ENCODE measurements around the gene CABP2. TPM values are rescaled to one million over a fixed set of nuclear protein-coding genes. Genes with fewer than 3 reads are reported as not detected.

Gene CABP2
- total and polyA plus RNA-seq, 12 donors, result not detected

DNA sequence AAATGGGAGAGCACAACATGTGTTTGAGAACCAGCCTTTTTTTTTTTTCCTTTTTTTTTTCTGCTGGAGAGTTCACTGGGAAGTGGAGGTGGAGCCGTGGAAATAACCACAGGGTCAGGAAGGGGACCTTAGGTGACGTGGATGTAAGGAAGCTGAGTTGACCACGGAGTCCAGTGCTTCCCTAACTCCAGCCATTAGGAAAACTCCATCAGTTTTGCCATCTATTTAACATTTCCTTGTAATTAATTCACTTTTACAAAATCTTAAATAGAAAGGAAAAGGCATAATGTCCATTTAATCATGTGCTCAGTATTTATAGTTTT is 13.3 kb downstream of the CABP2 start:
- intact Hi-C loops (cut with DNase I), result no loop called here
- TF ChIP-seq, protein P1, sequence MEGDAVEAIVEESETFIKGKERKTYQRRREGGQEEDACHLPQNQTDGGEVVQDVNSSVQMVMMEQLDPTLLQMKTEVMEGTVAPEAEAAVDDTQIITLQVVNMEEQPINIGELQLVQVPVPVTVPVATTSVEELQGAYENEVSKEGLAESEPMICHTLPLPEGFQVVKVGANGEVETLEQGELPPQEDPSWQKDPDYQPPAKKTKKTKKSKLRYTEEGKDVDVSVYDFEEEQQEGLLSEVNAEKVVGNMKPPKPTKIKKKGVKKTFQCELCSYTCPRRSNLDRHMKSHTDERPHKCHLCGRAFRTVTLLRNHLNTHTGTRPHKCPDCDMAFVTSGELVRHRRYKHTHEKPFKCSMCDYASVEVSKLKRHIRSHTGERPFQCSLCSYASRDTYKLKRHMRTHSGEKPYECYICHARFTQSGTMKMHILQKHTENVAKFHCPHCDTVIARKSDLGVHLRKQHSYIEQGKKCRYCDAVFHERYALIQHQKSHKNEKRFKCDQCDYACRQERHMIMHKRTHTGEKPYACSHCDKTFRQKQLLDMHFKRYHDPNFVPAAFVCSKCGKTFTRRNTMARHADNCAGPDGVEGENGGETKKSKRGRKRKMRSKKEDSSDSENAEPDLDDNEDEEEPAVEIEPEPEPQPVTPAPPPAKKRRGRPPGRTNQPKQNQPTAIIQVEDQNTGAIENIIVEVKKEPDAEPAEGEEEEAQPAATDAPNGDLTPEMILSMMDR (IDR thresholded peaks at IDR 0.05), result no peak
- peaks cover 11 to 33% (median 28%) of the 10 kb centered on the region in 9 donors for H3K4me1 ChIP-seq
- peaks cover 0 to 9% (median 0%) of the 10 kb centered on the region in 9 donors for H3K36me3 ChIP-seq
- ATAC-seq, result no peak
- 48 to 54% methylated on average over 3 of the region's 3 CpGs for WGBS, 2 donors
- peaks cover 0 to 15% (median 0%) of the 10 kb centered on the region in 7 donors for H3K27me3 ChIP-seq
- DNase-seq, result no peak
- no peaks in the 10 kb centered on the region for H3K9me3 ChIP-seq
- no peak overlapping the region for H3K4me3 ChIP-seq
- no peak overlapping the region for H3K27ac ChIP-seq

DNA sequence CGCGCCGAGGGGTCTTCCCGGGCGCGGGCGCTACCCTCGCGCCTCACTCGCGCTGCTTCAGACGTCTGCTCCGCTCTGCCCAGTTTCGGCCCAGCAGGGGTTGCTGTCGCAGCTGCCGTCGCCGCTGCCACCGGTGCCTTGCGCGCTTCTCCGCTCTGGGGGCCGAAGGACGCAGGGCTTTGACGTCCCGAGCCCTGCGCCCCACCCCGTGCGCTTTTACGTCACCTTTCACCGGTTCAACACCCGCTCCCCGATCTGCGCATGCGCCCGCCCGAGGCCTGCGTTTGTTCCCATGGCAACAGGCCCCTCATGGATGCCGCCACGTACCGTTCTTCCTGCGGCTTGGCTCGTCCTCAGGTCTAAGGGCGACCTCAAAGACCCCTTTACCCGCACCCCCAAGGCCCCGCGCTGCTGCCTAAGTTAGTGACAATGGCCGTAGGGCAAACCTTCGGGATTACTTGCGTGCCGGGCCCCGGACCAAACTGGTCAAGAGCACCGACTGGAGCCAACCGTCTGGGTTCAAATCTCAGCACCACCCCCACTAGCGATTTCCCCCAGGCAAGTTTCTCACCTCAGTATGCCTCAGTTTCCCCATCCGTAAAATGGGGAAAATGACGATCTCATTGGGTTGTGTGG is 14.6 kb downstream of the CABP2 start:
- Histone ChIP-seq H3K4me3 (peak overlapping the region; percentile 45 to 97 (median 78)), H3K27ac (peak overlapping the region; percentile 96 to 100 (median 98)), H3K4me1 (peaks cover 16 to 42% (median 35%) of the 10 kb centered on the region in 9 donors), H3K36me3 (peaks cover 0 to 9% (median 0%) of the 10 kb centered on the region in 9 donors), H3K9me3 (no peaks in the 10 kb centered on the region), H3K27me3 (peaks cover 0 to 9% (median 0%) of the 10 kb centered on the region in 7 donors)
- WGBS, 2 donors, result 1% methylated on average over 57 of the region's 57 CpGs
- TF ChIP-seq, protein P1 (IDR thresholded peaks at IDR 0.05), result no peak
- ATAC-seq, result peak; percentile 54 to 73 (median 68)
- peak; percentile 99 for DNase-seq
- intact Hi-C loops (cut with DNase I), result loop anchor here in 7 of 10 donors (1.0 to 10.0 kb wide), 10 partner anchors 39 to 156 kb away; partner anchors contain the start of genes PPP1CA (in 4 of the 7), TBC1D10C (in 4 of the 7), POLD4 (in 3 of the 7) and GSTP1 (in 2 of the 7)

DNA sequence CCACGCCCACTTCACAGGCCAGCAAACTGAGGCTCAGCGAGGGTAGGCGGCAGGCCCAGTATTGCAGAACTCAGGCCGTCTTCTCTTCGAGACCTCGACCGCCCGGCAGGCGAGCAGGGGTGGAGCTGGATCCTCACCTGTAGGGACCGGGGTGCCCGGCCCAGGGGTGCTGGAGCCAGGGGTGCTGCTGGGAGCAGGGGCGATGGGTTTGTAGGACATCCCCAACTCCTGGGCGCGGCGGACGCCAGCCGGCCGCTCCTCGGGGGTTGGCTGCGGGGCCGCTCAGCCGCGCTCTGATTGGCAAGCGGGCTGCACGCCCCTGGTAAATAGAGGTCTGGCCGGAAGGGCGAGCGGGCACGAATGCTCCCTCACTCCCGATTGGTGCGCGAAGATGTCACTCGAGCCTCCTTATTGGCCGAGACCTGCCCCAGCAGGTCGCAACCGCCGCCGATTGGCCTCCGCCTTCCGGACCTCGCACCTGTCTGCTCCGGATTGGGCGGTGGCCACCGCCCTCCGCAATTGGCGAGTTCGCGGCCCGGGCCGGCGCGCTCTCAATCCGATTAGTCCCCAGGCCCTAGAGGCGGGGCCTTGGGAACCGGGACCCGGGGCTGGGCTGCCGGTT is 15.3 kb downstream of the CABP2 start, which contains the start of gene CDK2AP2:
Gene CDK2AP2 (minus strand): TSS at position 299 of the 622 bp plus-strand sequence. CDS start 80 bp downstream, at position 219.
- 1% methylated on average over 50 to 57 of the region's 57 CpGs for WGBS, 2 donors

More for the DNA sequence above, 15.3 kb downstream of the CABP2 start, which contains the start of gene CDK2AP2:
- peak; percentile 76 to 90 (median 84) for ATAC-seq
- peak within 1 kb of the TSS; percentile 50 to 97 (median 78) for H3K4me3 ChIP-seq
- H3K4me1 ChIP-seq, result peaks cover 17 to 47% (median 41%) of the 10 kb centered on the region in 9 donors
- H3K27me3 ChIP-seq, result peaks cover 0 to 7% (median 0%) of the 10 kb centered on the region in 7 donors
- H3K36me3 ChIP-seq, result peaks cover 0 to 10% (median 0%) of the 10 kb centered on the region in 9 donors
- H3K9me3 ChIP-seq, result no peaks in the 10 kb centered on the region
- TF ChIP-seq, protein P1 (IDR thresholded peaks at IDR 0.05), result no peak
- intact Hi-C loops (cut with DNase I), result loop anchor here in 8 of 10 donors (1.0 to 10.0 kb wide), 13 partner anchors 25 to 156 kb away; partner anchors contain the start of genes PPP1CA (in 5 of the 8), TBC1D10C (in 4 of the 8), POLD4 (in 3 of the 8) and GSTP1 (in 2 of the 8)
- peak; percentile 100 for DNase-seq
- H3K27ac ChIP-seq, result peak within 1 kb of the TSS; percentile 96 to 100 (median 98)
